ACC112 (cell line): ENCODE measurements around the gene IL2.

Source experiments
- H2AFZ ChIP-seq: fragments of 200-600 bp; sonication (generic); one replicate; pipeline ENCODE4 v1.6.0; 2017; ENCODE audit warnings: antibody characterized with exemption, low read length; ENCODE audit not compliant: unreplicated experiment
- H3K27ac ChIP-seq: fragments of 200-600 bp; sonication (generic); 2 replicates; pipeline ENCODE4 v1.5.1; 2014; ENCODE audit warnings: low read depth, mild to moderate bottlenecking, antibody characterized with exemption, low read length, moderate library complexity
- H3K27me3 ChIP-seq: fragments of 200-600 bp; sonication (generic); 2 replicates; pipeline ENCODE4 v1.6.1; 2014; ENCODE audit warnings: mild to moderate bottlenecking, antibody characterized with exemption, low read length, moderate library complexity, mixed read lengths; ENCODE audit not compliant: insufficient read depth
- H3K36me3 ChIP-seq: fragments of 200-600 bp; sonication (generic); 2 replicates; pipeline ENCODE4 v1.6.1; 2016; ENCODE audit warnings: mild to moderate bottlenecking, antibody characterized with exemption, low read length, moderate library complexity, mixed read lengths; ENCODE audit not compliant: insufficient read depth
- H3K4me1 ChIP-seq: fragments of 200-600 bp; sonication (generic); one replicate; pipeline ENCODE4 v1.6.1; 2016; ENCODE audit warnings: low read length, mixed read lengths; ENCODE audit not compliant: insufficient read depth, unreplicated experiment, control insufficient read depth
- H3K4me3 ChIP-seq: fragments of 200-600 bp; sonication (generic); 2 replicates; pipeline ENCODE4 v1.5.1; 2014; ENCODE audit warnings: mild to moderate bottlenecking, low read depth, low read length
- H3K79me2 ChIP-seq: fragments of 200-600 bp; sonication (generic); one replicate; pipeline ENCODE4 v1.6.0; 2016; ENCODE audit warnings: low read length; ENCODE audit not compliant: control insufficient read depth, unreplicated experiment, insufficient read depth

The IL2 gene

GRCh38 chr4:122456231-122457116, at the start of gene IL2:
TSS of gene IL2 (minus strand) at chr4:122456725. CDS start at chr4:122456440, 285 bp downstream.
- no peak within 1 kb of the TSS for H3K27ac ChIP-seq
- peaks cover 12% of the 10 kb centered on the region for H3K4me1 ChIP-seq
- H3K79me2 ChIP-seq = no peaks in the 10 kb centered on the region
- peak within 1 kb of the TSS; percentile 36 for H2AFZ ChIP-seq
- no peaks in the 10 kb centered on the region for H3K36me3 ChIP-seq
- no peaks in the 10 kb centered on the region for H3K27me3 ChIP-seq
- H3K4me3 ChIP-seq = no peak within 1 kb of the TSS

- no peak overlapping the region for H3K4me3 ChIP-seq
- H2AFZ ChIP-seq = no peak overlapping the region
- no peaks in the 10 kb centered on the region for H3K4me1 ChIP-seq
- H3K36me3 ChIP-seq = no peaks in the 10 kb centered on the region
- no peaks in the 10 kb centered on the region for H3K79me2 ChIP-seq
- peaks cover 19% of the 10 kb centered on the region for H3K27me3 ChIP-seq
- H3K27ac ChIP-seq = no peak overlapping the region
Observed at GRCh38 chr4:122503214-122503613, 46.7 kb upstream of the IL2 start.

GRCh38 chr4:122500852-122501501, 44.5 kb upstream of the IL2 start:
- H3K4me1 ChIP-seq = no peaks in the 10 kb centered on the region
- H3K27ac ChIP-seq = no peak overlapping the region
- H2AFZ ChIP-seq = no peak overlapping the region
- H3K27me3 ChIP-seq = peaks cover 13% of the 10 kb centered on the region
- no peaks in the 10 kb centered on the region for H3K79me2 ChIP-seq
- H3K4me3 ChIP-seq = no peak overlapping the region
- H3K36me3 ChIP-seq = no peaks in the 10 kb centered on the region

GRCh38 chr4:122489061-122489460, 32.5 kb upstream of the IL2 start:
- H3K4me1 ChIP-seq = no peaks in the 10 kb centered on the region
- no peak overlapping the region for H2AFZ ChIP-seq
- H3K4me3 ChIP-seq = no peak overlapping the region
- no peaks in the 10 kb centered on the region for H3K27me3 ChIP-seq
- H3K36me3 ChIP-seq = no peaks in the 10 kb centered on the region
- H3K27ac ChIP-seq = no peak overlapping the region
- H3K79me2 ChIP-seq = no peaks in the 10 kb centered on the region

GRCh38 chr4:122483481-122483880, 27.0 kb upstream of the IL2 start:
- Histone ChIP-seq H3K27ac (no peak overlapping the region), H3K4me1 (no peaks in the 10 kb centered on the region), H3K4me3 (no peak overlapping the region), H3K79me2 (no peaks in the 10 kb centered on the region), H2AFZ (no peak overlapping the region), H3K36me3 (no peaks in the 10 kb centered on the region), H3K27me3 (no peaks in the 10 kb centered on the region)

GRCh38 chr4:122481766-122482405, 25.4 kb upstream of the IL2 start:
- H3K27ac ChIP-seq = no peak overlapping the region
- no peaks in the 10 kb centered on the region for H3K79me2 ChIP-seq
- no peaks in the 10 kb centered on the region for H3K4me1 ChIP-seq
- no peaks in the 10 kb centered on the region for H3K36me3 ChIP-seq
- peak overlapping the region; percentile 5 for H2AFZ ChIP-seq
- no peak overlapping the region for H3K4me3 ChIP-seq
- H3K27me3 ChIP-seq = no peaks in the 10 kb centered on the region

- no peak overlapping the region for H2AFZ ChIP-seq
- no peaks in the 10 kb centered on the region for H3K79me2 ChIP-seq
- no peaks in the 10 kb centered on the region for H3K27me3 ChIP-seq
- H3K4me3 ChIP-seq = no peak overlapping the region
- H3K36me3 ChIP-seq = no peaks in the 10 kb centered on the region
- no peaks in the 10 kb centered on the region for H3K4me1 ChIP-seq
- no peak overlapping the region for H3K27ac ChIP-seq
Observed at GRCh38 chr4:122480655-122481487, 24.3 kb upstream of the IL2 start.

- no peaks in the 10 kb centered on the region for H3K27me3 ChIP-seq
- H3K79me2 ChIP-seq = no peaks in the 10 kb centered on the region
- no peaks in the 10 kb centered on the region for H3K4me1 ChIP-seq
- no peak overlapping the region for H2AFZ ChIP-seq
- H3K4me3 ChIP-seq = no peak overlapping the region
- H3K36me3 ChIP-seq = no peaks in the 10 kb centered on the region
- no peak overlapping the region for H3K27ac ChIP-seq
Observed at GRCh38 chr4:122479935-122480416, 23.5 kb upstream of the IL2 start.

- Histone ChIP-seq H3K27ac (no peak overlapping the region), H3K4me3 (no peak overlapping the region), H2AFZ (no peak overlapping the region), H3K36me3 (no peaks in the 10 kb centered on the region), H3K79me2 (no peaks in the 10 kb centered on the region), H3K27me3 (no peaks in the 10 kb centered on the region), H3K4me1 (no peaks in the 10 kb centered on the region)
Observed at GRCh38 chr4:122476745-122477144, 20.2 kb upstream of the IL2 start.

GRCh38 chr4:122476126-122476525, 19.6 kb upstream of the IL2 start:
- Histone ChIP-seq H2AFZ (no peak overlapping the region), H3K4me3 (no peak overlapping the region), H3K79me2 (no peaks in the 10 kb centered on the region), H3K36me3 (no peaks in the 10 kb centered on the region), H3K27me3 (no peaks in the 10 kb centered on the region), H3K4me1 (no peaks in the 10 kb centered on the region), H3K27ac (no peak overlapping the region)
